Neuronal stem cell (in vitro differentiated cells): Measurements from ENCODE around the gene SERPINB11. TPM values are rescaled to one million over a fixed set of nuclear protein-coding genes. Genes with fewer than 3 reads are reported as not detected.
"Not testable (repeated sequence)": the region's sequence is repeated elsewhere in the genome, so short reads cannot be mapped to it uniquely, and the experiment has no call there.

Experiments used
- DNase-seq: peaks from one replicate; pipeline ENCODE4 v3.0.0-alpha.2; 2013; ENCODE audit warnings: low spot score
- H2AFZ ChIP-seq: one replicate; pipeline ENCODE4 v1.6.1; 2013; ENCODE audit warnings: mild to moderate bottlenecking, low read length, inconsistent platforms
- H2AK5ac ChIP-seq: 2 replicates; pipeline ENCODE4 v1.6.1; 2013; ENCODE audit warnings: low read depth, mild to moderate bottlenecking, inconsistent platforms, low read length, moderate library complexity, mixed read lengths
- H2BK120ac ChIP-seq: 2 replicates; pipeline ENCODE4 v1.6.1; 2013; ENCODE audit warnings: low read depth, mild to moderate bottlenecking, inconsistent platforms, low read length, moderate library complexity, mixed read lengths
- H2BK12ac ChIP-seq: one replicate; pipeline ENCODE4 v1.6.1; 2013; ENCODE audit warnings: low read length, inconsistent platforms
- H2BK15ac ChIP-seq: 2 replicates; pipeline ENCODE4 v1.6.1; 2013; ENCODE audit warnings: mild to moderate bottlenecking, low read length, inconsistent platforms, mixed read lengths
- H2BK5ac ChIP-seq: one replicate; pipeline ENCODE4 v1.6.1; 2013; ENCODE audit warnings: inconsistent platforms, mild to moderate bottlenecking, low read length, moderate library complexity
- H3K14ac ChIP-seq: one replicate; pipeline ENCODE4 v1.6.1; 2013; ENCODE audit warnings: low read length, inconsistent platforms
- H3K18ac ChIP-seq: 2 replicates; pipeline ENCODE4 v1.6.1; 2013; ENCODE audit warnings: low read length, inconsistent platforms
- H3K23ac ChIP-seq: 2 replicates; pipeline ENCODE4 v1.6.1; 2013; ENCODE audit warnings: low read depth, mild to moderate bottlenecking, mixed read lengths, low read length, inconsistent platforms; ENCODE audit not compliant: poor library complexity
- H3K27ac ChIP-seq: replicated peaks from 3 replicates; pipeline ENCODE4 v1.5.1; 2013; ENCODE audit warnings: low read length, inconsistent platforms
- H3K27me3 ChIP-seq, 3 experiments: 2 replicates each; pipeline ENCODE4 v1.6.1; 2013; ENCODE audit warnings: low read length in 3 of 3, mild to moderate bottlenecking in 2 of 3, inconsistent platforms in 1 of 3, low read depth in 1 of 3, mixed read lengths in 1 of 3, moderate library complexity in 1 of 3; ENCODE audit not compliant: control insufficient read depth in 3 of 3, insufficient read depth in 3 of 3
- H3K36me3 ChIP-seq, 2 donors: replicated peaks in 1 of 2; 2 replicates each; pipeline ENCODE4 v1.6.1; 2013; ENCODE audit warnings: low read length in 2 of 2; ENCODE audit not compliant: control insufficient read depth in 2 of 2, insufficient read depth in 2 of 2
- H3K4ac ChIP-seq: 2 replicates; pipeline ENCODE4 v1.6.1; 2013; ENCODE audit warnings: inconsistent platforms, mild to moderate bottlenecking, low read length, moderate library complexity
- H3K4me1 ChIP-seq, 2 donors: 1 replicate in 1 of 2; 2 replicates in 1 of 2; pipeline ENCODE4 v1.6.1; 2013; ENCODE audit warnings: low read length in 2 of 2, low read depth in 1 of 2; ENCODE audit not compliant: control insufficient read depth in 2 of 2, insufficient read depth in 1 of 2
- H3K4me2 ChIP-seq: one replicate; pipeline ENCODE4 v1.6.1; 2013; ENCODE audit warnings: mild to moderate bottlenecking, low read length, inconsistent platforms; ENCODE audit not compliant: insufficient read depth, poor library complexity, severe bottlenecking
- H3K4me3 ChIP-seq, 2 donors: 2 replicates each; pipeline ENCODE4 v1.5.1; 2013; ENCODE audit warnings: low read length in 2 of 2, mild to moderate bottlenecking in 2 of 2, inconsistent platforms in 1 of 2, moderate library complexity in 1 of 2
- H3K79me1 ChIP-seq: one replicate; pipeline ENCODE4 v1.6.1; 2013; ENCODE audit warnings: low read depth, mild to moderate bottlenecking, inconsistent platforms, low read length, moderate library complexity
- H3K9ac ChIP-seq: one replicate; pipeline ENCODE4 v1.6.1; 2013; ENCODE audit warnings: mild to moderate bottlenecking, low read depth, low read length, inconsistent platforms; ENCODE audit not compliant: poor library complexity
- H3K9me3 ChIP-seq, 2 donors: replicated peaks in 1 of 2; 2 replicates each; pipeline versions ENCODE3 to v1.6.1; 2013; ENCODE audit warnings: low read length in 2 of 2, mild to moderate bottlenecking in 2 of 2, inconsistent platforms in 1 of 2, low read depth in 1 of 2, mixed read lengths in 1 of 2, moderate library complexity in 1 of 2; ENCODE audit not compliant: control insufficient read depth in 2 of 2, insufficient read depth in 1 of 2
- H4K8ac ChIP-seq: one replicate; pipeline ENCODE4 v1.6.1; 2013; ENCODE audit warnings: low read depth, mild to moderate bottlenecking, inconsistent platforms, low read length, moderate library complexity
- H4K91ac ChIP-seq: one replicate; pipeline ENCODE4 v1.6.1; 2013; ENCODE audit warnings: low read length, low read depth, mild to moderate bottlenecking, inconsistent platforms; ENCODE audit not compliant: poor library complexity
- WGBS, 2 donors: extraction: QIAGEN DNeasy Blood & Tissue Kit; methylation state at CpG; one replicate each; pipeline ENCODE4 v1.1.7; 2013; ENCODE audit warnings: missing lambda C conversion rate in 2 of 2, mixed read lengths in 1 of 2; ENCODE audit not compliant: insufficient read length in 2 of 2, insufficient replicate concordance in 1 of 2; ENCODE audit errors: extremely low coverage in 2 of 2; 5-methylcytosine and 5-hydroxymethylcytosine counted together
- polyA plus RNA-seq, 2 experiments: library from polyadenylated mRNA; stranded (reverse); fragments of 200-250 nt; gene quantifications; one replicate each; pipeline ENCODE4 v1.2.3, GENCODE V29; 2013

The SERPINB11 gene
- polyA plus RNA-seq (2013, experiment 1 of 2) = not detected
- polyA plus RNA-seq (2013, experiment 2 of 2) = not detected

GRCh38 chr18:63702660-63703059, at the start of gene SERPINB11:
SERPINB11 (plus strand) TSS chr18:63702960; CDS start chr18:63710194, 7,234 bp downstream.
- no peak within 1 kb of the TSS for H2BK15ac ChIP-seq
- H3K9ac ChIP-seq = no peak within 1 kb of the TSS
- DNase-seq = no peak
- H2AK5ac ChIP-seq = no peak within 1 kb of the TSS
- H3K4ac ChIP-seq = no peak within 1 kb of the TSS
- H2BK12ac ChIP-seq = no peak within 1 kb of the TSS
- no peak within 1 kb of the TSS for H3K27ac ChIP-seq
- no peaks in the 10 kb centered on the region for H3K4me1 ChIP-seq
- no peak within 1 kb of the TSS for H3K14ac ChIP-seq
- H3K4me2 ChIP-seq = no peak within 1 kb of the TSS
- no peak within 1 kb of the TSS for H4K91ac ChIP-seq
- H2AFZ ChIP-seq = no peak within 1 kb of the TSS
- H3K4me3 ChIP-seq = no peak within 1 kb of the TSS
- H4K8ac ChIP-seq = no peak within 1 kb of the TSS
- no peak within 1 kb of the TSS for H3K18ac ChIP-seq
- H3K23ac ChIP-seq = no peak within 1 kb of the TSS
- H3K9me3 ChIP-seq = no peaks in the 10 kb centered on the region
- no peak within 1 kb of the TSS for H2BK5ac ChIP-seq
- H2BK120ac ChIP-seq = no peak within 1 kb of the TSS
- H3K27me3 ChIP-seq = no peaks in the 10 kb centered on the region
- H3K79me1 ChIP-seq = no peaks in the 10 kb centered on the region
- H3K36me3 ChIP-seq = no peaks in the 10 kb centered on the region
- no CpG with 5 or more reads among the region's 2 CpGs for WGBS, 2 donors

GRCh38 chr18:63658920-63659319, 43.8 kb upstream of the SERPINB11 start:
- H2BK120ac ChIP-seq, H2BK5ac ChIP-seq, DNase-seq, H4K8ac ChIP-seq, H3K79me1 ChIP-seq, H3K4me1 ChIP-seq, H3K4me3 ChIP-seq, H3K9me3 ChIP-seq, H3K4ac ChIP-seq, H3K27me3 ChIP-seq, H4K91ac ChIP-seq, H2BK12ac ChIP-seq, H2AK5ac ChIP-seq, H3K4me2 ChIP-seq, H3K36me3 ChIP-seq, H2AFZ ChIP-seq, H3K9ac ChIP-seq, H3K18ac ChIP-seq, H3K14ac ChIP-seq, H3K27ac ChIP-seq, H2BK15ac ChIP-seq, H3K23ac ChIP-seq: not testable (repeated sequence)
- no CpG with 5 or more reads among the region's 4 CpGs for WGBS, 2 donors

- not testable (repeated sequence) for H2AFZ ChIP-seq, H2BK5ac ChIP-seq, H3K79me1 ChIP-seq, H3K4me1 ChIP-seq, H4K8ac ChIP-seq, H3K36me3 ChIP-seq, H2AK5ac ChIP-seq, H3K27me3 ChIP-seq, H3K9ac ChIP-seq, H3K23ac ChIP-seq, H3K27ac ChIP-seq, H2BK120ac ChIP-seq, H3K4ac ChIP-seq, H3K18ac ChIP-seq, H3K4me3 ChIP-seq, H3K4me2 ChIP-seq, H2BK15ac ChIP-seq, H2BK12ac ChIP-seq, H3K9me3 ChIP-seq, H3K14ac ChIP-seq, DNase-seq, H4K91ac ChIP-seq
- no CpG with 5 or more reads among the region's 3 CpGs for WGBS, 2 donors
Measured at GRCh38 chr18:63661750-63662149, 41.0 kb upstream of the SERPINB11 start, which contains the start of gene SERPINB3. SERPINB3 (minus strand) TSS chr18:63661893; CDS start chr18:63661216, 677 bp downstream.

GRCh38 chr18:63664571-63664970, 38.2 kb upstream of the SERPINB11 start:
- Histone ChIP-seq H3K79me1 (no peaks in the 10 kb centered on the region), H3K36me3 (no peaks in the 10 kb centered on the region), H4K91ac (no peak overlapping the region), H3K23ac (no peak overlapping the region), H3K9me3 (no peaks in the 10 kb centered on the region), H3K14ac (no peak overlapping the region), H2BK15ac (no peak overlapping the region), H3K4ac (no peak overlapping the region), H4K8ac (no peak overlapping the region), H3K4me3 (no peak overlapping the region), H2BK5ac (no peak overlapping the region), H2BK120ac (no peak overlapping the region), H3K18ac (no peak overlapping the region), H3K9ac (no peak overlapping the region), H3K4me2 (no peak overlapping the region), H3K4me1 (no peaks in the 10 kb centered on the region), H2BK12ac (no peak overlapping the region), H3K27ac (no peak overlapping the region), H3K27me3 (no peaks in the 10 kb centered on the region), H2AK5ac (no peak overlapping the region), H2AFZ (no peak overlapping the region)
- DNase-seq = no peak
- no CpG with 5 or more reads among the region's 1 CpG for WGBS, 2 donors
